HG03097 (cell line): ENCODE results near the gene OR8B2.
"Not testable (repeated sequence)": the region's sequence is repeated elsewhere in the genome, so short reads cannot be mapped to it uniquely, and the experiment has no call there.

Source experiments
- ATAC-seq: cut with Tn5 transposase; IDR thresholded peaks from one replicate; pipeline ENCODE4 v1.9.1; 2021; ENCODE audit not compliant: unreplicated experiment, low FRiP score

The OR8B2 gene

GRCh38 chr11:124384399-124384798 is at the start of gene OR8B2:
Gene OR8B2 (minus strand): TSS chr11:124384499. CDS start chr11:124383343, 1,156 bp downstream.
- ATAC-seq = no peak

GRCh38 chr11:124429599-124429998 is 45.3 kb upstream of the OR8B2 start:
- ATAC-seq = no peak

GRCh38 chr11:124424384-124424921 is 40.2 kb upstream of the OR8B2 start, which contains the start of gene OR8B4:
Gene OR8B4 (minus strand): TSS chr11:124424871. CDS start chr11:124424871, 0 bp downstream.
- ATAC-seq = no peak

- no peak for ATAC-seq
Measured at GRCh38 chr11:124421043-124421442, 36.7 kb upstream of the OR8B2 start.

GRCh38 chr11:124415356-124415923 is 31.1 kb upstream of the OR8B2 start:
- no peak for ATAC-seq

GRCh38 chr11:124409906-124410305 is 25.6 kb upstream of the OR8B2 start:
- ATAC-seq = no peak

GRCh38 chr11:124405581-124405980 is 21.3 kb upstream of the OR8B2 start:
- ATAC-seq = no peak

- ATAC-seq = not testable (repeated sequence)
Measured at GRCh38 chr11:124403186-124403585, 18.9 kb upstream of the OR8B2 start.

- no peak for ATAC-seq
Measured at GRCh38 chr11:124402326-124402922, 18.1 kb upstream of the OR8B2 start.

GRCh38 chr11:124398924-124399323 is 14.6 kb upstream of the OR8B2 start, which contains the start of gene OR8B3:
Gene OR8B3 (minus strand): TSS chr11:124399024. CDS start chr11:124397351, 1,673 bp downstream.
- ATAC-seq = no peak

- ATAC-seq = not testable (repeated sequence)
Measured at GRCh38 chr11:124396847-124397246, 12.5 kb upstream of the OR8B2 start.

- no peak for ATAC-seq
Measured at GRCh38 chr11:124394408-124394807, 10.1 kb upstream of the OR8B2 start.

- ATAC-seq = not testable (repeated sequence)
Measured at GRCh38 chr11:124382857-124383256, 1.4 kb downstream of the OR8B2 start.

- no peak for ATAC-seq
Measured at GRCh38 chr11:124380585-124380984, 3.7 kb downstream of the OR8B2 start.

- no peak for ATAC-seq
Measured at GRCh38 chr11:124376280-124376679, 8.0 kb downstream of the OR8B2 start.

GRCh38 chr11:124359566-124359965 is 24.7 kb downstream of the OR8B2 start:
- no peak for ATAC-seq

GRCh38 chr11:124346311-124346955 is 37.9 kb downstream of the OR8B2 start:
- no peak for ATAC-seq

- no peak for ATAC-seq
Measured at GRCh38 chr11:124344346-124344745, 40.0 kb downstream of the OR8B2 start.

GRCh38 chr11:124340142-124340447 is 44.2 kb downstream of the OR8B2 start:
- ATAC-seq = no peak

GRCh38 chr11:124339396-124340141 is 44.7 kb downstream of the OR8B2 start:
- ATAC-seq = no peak
